Activated gamma-delta T cell (primary cell): ENCODE data around the gene RPA3.

ENCODE experiments used
- DNase-seq: peaks from one replicate; lab custom pipeline; 2025; lab: John Stamatoyannopoulos, UW
- total RNA-seq, 2 donors: gene quantifications; one replicate each; lab custom pipeline; 2026; lab: John Stamatoyannopoulos, UW

Gene RPA3
- 14.5 to 14.9 reads per million in 2 donors for total RNA-seq

- DNase-seq: no peak
These were observed at the start of gene RPA3 for GRCh38 chr7:7718492-7718891. Gene RPA3, minus strand, starts transcription at chr7:7718607. Its CDS starts 78,189 bp downstream, at chr7:7640418.

GRCh38 chr7:7766671-7767070, 48.3 kb upstream of the RPA3 start:
- DNase-seq: no peak

- no peak for DNase-seq
These were observed 47.0 kb upstream of the RPA3 start for GRCh38 chr7:7765422-7765821.

DNA sequence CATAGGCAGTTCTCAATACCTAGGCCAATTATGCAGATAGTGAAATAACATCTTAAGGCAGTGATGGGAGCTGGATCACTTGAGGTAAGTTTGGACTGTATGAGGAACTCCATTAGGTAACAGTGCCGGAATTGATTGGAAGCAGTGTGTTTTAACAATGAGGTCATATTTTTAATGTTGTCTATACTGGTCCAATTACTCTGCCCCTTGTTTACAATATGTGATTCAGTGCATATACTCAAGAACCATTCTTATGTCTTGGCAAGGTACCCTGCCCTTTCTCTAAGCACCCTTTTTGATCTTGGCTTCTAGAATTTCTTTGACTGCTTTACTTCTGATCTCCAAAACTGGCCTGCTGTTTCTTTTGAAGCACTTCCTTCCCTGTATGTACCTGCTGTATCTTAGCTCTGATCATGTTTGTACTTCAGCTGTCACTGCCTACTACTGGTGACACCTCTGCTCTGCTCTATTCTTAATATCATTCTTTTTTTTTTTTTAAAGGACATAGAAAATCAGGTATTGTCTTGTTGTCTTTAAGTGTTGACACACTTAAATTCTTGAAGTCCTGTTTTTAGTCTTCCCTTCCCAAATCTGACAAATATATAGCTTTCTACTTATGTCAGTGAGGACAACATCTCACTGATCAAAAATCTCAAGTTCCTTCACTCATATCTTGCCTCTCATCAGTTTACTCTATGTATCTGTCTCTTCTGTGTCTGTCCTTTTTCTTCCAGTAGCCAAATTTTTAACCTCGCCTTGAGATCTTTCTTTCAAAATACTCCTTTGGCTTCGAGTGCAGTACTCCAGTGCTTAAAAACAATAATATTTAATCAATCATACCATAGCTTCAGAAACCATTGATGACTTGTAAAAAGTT, 46.4 kb upstream of the RPA3 start:
- no peak for DNase-seq

GRCh38 chr7:7761974-7762779, 43.8 kb upstream of the RPA3 start:
- no peak for DNase-seq

GRCh38 chr7:7761340-7761973, 43.0 kb upstream of the RPA3 start:
- DNase-seq: no peak

- DNase-seq: no peak
These were observed 39.2 kb upstream of the RPA3 start for GRCh38 chr7:7757576-7757975.

- no peak for DNase-seq
These were observed 38.2 kb upstream of the RPA3 start for GRCh38 chr7:7756577-7756976.

GRCh38 chr7:7751243-7752092, 33.1 kb upstream of the RPA3 start:
- no peak for DNase-seq

DNA sequence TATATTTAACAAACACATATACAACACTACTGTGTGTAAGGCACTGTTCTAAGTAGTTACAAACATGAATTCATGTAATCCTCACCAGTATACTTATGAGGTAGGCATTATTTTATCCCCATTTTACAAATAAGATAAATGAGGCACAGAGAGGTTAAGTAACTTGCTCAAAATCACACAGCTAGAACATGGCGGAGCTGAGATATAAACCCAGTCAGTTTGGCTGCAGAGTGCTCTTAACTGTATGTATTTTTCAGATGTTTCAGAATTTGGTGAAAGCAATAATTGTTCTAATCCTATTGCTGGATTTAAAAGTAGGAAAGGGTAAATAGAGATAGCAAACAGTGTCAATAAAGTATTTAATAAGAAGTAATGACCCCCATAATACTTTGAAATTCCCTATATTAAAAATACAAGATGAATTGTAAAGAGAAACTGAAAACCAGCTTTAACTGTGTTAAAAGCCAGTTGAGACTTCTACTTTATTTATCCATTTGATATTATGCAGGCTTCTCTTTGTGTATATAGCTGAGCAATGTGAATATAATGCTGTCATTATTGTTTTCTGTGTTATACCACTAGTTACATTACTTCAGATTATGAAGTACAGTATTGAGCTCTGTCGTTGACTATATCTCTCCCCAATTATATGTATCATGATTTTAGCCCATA, 32.3 kb upstream of the RPA3 start:
- no peak for DNase-seq

DNA sequence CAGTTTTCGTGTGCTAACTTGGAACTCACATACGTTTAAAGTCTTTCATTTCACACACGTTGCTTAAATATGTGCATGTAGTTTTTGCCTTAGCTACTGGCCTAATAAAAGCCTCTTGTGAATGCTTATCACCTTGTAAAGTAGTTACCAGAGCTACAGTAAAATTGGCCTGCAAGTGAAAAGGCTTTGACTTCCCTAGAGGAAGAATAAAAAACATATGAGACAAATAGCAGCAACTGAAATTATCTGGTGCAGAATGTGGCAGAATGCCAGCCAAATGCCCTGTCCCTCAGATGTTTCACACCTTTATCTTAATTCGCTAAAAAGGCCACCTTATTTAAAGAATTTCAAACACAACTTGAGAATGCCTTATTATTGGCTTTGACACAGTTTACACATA, 28.1 kb upstream of the RPA3 start:
- DNase-seq: no peak

DNA sequence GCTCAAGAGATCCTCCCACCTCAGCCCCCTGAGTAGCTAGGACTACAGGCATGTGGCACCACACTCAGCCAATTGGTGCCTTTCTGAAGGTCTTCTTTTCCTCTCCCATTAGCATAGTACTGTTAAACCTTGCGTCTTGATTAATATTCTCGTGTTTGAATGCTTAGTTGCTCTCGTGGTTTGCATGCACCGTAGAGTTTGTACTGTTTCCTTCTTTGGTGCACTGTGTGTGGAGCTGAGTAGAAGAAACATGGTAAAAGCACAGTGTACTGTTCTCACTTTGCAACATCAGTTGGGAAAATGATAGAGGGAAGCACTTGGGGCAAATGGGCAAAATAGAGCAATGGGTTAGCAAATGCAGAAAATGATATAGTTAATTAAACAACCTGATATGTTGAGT, 27.6 kb upstream of the RPA3 start:
- DNase-seq: no peak

DNA sequence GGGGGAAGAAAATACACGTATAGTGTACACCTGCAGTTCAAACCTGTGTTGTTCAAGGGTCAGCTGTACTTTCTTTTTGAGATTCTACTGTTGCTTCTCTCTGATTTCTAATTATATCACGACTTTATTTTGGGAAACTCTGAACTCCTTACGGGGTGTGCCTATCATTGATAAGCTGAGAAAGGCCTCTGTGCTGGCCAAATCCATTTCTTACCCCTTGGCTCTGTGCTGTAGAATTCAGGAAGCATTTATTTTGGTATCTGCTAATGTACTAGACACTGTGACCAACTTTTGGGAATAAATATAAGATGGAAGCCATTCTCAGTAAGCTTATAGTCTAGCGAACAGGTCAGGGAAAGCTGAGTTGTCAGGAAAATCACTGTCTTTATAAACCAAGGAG, 26.9 kb upstream of the RPA3 start:
- no peak for DNase-seq

- no peak for DNase-seq
These were observed 23.8 kb upstream of the RPA3 start for GRCh38 chr7:7742223-7742622.

DNA sequence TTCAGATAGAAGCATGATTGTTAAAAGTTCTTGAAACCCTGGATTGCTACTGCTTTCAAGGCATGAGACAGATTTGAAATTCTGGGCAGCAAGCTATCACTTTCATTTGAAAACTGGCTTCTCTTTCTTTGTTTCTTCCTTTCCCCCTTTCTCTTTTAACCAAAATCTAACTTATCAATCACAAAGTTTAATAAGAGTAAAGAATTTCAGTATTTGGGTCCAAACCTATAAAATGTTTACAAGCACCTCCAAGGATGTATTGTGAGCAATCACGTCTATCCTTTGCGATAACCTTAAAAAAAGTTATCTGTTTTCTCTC, 21.6 kb upstream of the RPA3 start:
- DNase-seq: no peak

- DNase-seq: no peak
These were observed 21.0 kb upstream of the RPA3 start for GRCh38 chr7:7739204-7740036.

DNA sequence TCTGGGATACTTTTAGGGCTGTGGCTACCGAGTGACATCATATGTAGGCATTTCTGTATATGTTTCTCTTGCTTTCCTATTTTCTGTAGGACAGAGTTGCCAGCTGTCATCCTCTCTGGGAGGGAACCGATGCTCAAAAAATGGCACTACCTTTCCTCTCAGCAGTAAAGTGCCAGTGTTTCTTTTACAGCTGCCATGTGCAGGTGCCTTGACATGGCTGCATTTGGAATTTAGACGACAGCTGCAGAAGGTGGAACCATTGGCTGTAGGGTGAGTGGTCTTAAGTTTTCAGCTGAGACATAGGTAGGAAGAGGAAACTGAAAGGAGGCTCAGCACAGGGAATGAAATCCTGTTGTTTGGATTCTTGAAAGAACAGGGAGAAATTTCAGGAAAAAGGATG, 20.2 kb upstream of the RPA3 start:
- no peak for DNase-seq

DNA sequence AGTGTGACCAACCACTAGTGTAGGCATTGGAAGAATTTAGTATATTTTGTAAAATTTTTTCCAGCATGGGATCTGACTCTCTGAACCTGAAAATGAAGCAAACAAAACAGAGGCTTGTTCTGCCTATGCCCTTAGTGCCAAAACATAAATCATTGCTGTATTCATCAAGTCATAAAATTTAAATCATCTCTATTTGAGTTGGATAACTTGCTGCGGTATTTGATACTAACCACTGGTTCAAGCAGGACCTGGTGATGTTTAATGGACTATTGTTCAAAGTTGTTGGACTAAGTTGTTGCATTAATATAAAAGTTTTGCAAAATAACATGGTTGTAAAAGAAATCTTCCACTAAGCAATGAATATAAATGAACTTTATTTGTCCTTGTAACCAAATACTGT, 19.8 kb upstream of the RPA3 start:
- DNase-seq: no peak

DNA sequence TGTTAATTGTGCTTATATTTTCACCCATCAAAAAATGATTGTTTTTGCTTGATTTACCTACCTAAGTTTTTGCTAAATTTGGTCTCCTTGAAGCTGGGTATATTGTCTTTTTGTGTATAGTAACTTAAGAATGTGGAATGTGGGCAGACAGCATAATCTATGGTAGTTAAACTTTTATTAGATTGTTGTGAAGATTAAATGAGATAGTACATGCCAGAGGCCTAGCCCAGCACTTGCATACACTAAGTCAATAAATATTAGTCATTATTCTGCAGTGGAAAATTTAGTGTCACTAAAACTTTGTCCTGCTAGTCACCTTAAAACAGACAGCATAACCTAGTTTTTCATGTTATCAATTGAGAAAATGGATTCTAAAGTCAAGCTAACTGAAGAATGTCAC, 19.3 kb upstream of the RPA3 start:
- no peak for DNase-seq

DNA sequence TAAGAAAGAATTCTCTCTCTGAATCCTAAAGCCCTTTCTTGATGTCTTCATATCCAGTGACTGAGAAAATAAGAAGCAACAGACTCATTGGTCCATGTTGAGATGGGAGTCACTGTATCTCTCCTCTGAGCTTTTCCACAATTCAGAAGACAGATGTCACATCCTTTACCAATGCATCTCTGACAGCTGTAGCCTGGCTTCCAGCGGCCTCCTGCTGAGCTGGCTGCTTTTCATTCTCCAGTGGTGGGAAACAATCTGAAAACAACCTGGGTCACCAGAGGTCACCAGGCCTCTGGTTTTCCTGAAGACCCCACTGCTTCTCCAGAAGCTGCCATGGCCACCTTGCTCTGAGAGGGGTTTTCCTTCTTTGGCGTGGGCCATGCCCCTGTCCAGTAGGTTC, 18.3 kb upstream of the RPA3 start:
- no peak for DNase-seq
